ENCODE measurements around the gene PC. TPM values are rescaled to one million over a fixed set of nuclear protein-coding genes. Genes with fewer than 3 reads are reported as not detected.

Gene PC
- total and polyA plus RNA-seq, 2 donors (not counting 3 experiments of a cell fraction or from before 2014, with no cell fraction given), result 5.5 to 17.5 TPM

DNA sequence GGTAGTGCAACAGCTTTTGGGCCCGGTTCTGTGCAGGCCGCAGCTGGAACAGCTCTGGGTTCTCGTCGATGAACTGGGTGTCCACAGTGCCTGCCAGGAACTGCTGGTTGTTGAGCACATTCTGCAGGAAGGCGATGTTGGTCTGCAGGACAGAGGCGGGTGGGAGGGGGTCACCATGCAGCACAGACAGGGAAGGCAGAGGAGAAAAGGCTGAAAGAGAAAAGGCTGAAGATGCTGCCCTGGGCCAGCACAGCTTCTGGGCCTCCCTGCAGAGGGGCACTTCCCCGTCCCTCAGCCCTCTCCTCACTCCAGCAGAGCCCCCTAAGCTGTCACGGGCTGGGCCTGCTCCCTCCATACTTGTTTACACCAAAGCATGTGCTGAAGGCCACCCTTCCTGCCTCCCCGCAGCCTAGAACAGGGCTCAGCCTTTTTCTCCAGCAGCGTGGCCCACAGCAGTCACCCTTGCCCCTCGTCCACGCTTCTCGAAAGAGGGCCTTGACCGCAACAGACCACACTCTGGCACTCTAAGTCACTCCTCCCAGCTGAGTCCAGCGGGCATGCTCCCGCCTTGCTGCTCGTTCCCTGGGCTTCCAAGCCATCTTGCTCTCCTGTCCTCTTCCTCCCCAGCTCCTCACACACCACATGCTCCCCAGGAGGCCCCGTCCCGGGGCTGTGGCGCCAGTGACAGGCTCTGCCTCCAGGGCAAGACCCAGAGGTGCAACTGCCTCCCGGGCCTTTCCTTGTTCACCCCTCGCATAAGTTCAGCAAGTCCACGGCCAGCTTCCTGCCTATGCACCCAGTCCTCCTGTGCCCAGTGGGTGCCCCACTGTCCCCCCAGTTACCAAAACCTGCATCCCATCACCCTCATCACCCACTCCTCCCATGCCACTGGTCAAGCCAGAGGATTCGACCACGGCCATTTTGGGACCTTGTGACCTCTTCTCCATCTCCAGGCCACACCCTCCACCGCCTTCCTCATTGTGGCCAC is 104.6 kb downstream of the PC start:
- DNase-seq (ENCODE audit: low read depth, low spot score) (no peak), FAIRE-seq (no peak)
- dilution Hi-C loops (cut with MboI; ENCODE audit: extremely low pct_ligation_motif_present, low sequenced_read_pairs), result no loop called here
- Histone ChIP-seq H3K79me2 (ENCODE audit: control insufficient read depth, insufficient read depth, low read length) (peaks cover 11% of the 10 kb centered on the region), H3K36me3 (ENCODE audit: control insufficient read depth in 2 of 2, extremely low read depth in 1 of 2, insufficient read depth in 2 of 2, low read length in 2 of 2) (peaks cover 0 to 2% of the 10 kb centered on the region in 2 experiments), H3K27ac (ENCODE audit: insufficient read depth, low read depth, low read length) (no peak overlapping the region), H3K4me1 (ENCODE audit: control insufficient read depth, extremely low read depth, insufficient read depth, low read length) (peaks cover 9% of the 10 kb centered on the region), H3K9me1 (replicated peaks; ENCODE audit: control insufficient read depth, extremely low read depth, insufficient read depth, low read length) (no peaks in the 10 kb centered on the region), H4K20me1 (replicated peaks; ENCODE audit: control insufficient read depth, extremely low read depth, insufficient read depth, low read length) (no peaks in the 10 kb centered on the region), H3K9ac (replicated peaks; ENCODE audit: extremely low read depth, insufficient read depth, low read length) (no peak overlapping the region), H3K9me3 (replicated peaks; ENCODE audit: control insufficient read depth, insufficient read depth, low read length) (no peaks in the 10 kb centered on the region), H3K4me3 (replicated peaks in 1 of 3; ENCODE audit: insufficient read depth in 1 of 3, low read depth in 1 of 3, low read length in 3 of 3) (no peak overlapping the region), H3K27me3 (ENCODE audit: control insufficient read depth in 2 of 2, insufficient read depth in 2 of 2, low read length in 2 of 2) (no peaks in the 10 kb centered on the region), H2AFZ (ENCODE audit: low read depth, low read length) (no peak overlapping the region), H3K4me2 (ENCODE audit: insufficient read depth, low read length) (no peak overlapping the region)
- intact Hi-C loops (cut with micrococcal nuclease), result no loop called here
- TF ChIP-seq, protein P1, sequence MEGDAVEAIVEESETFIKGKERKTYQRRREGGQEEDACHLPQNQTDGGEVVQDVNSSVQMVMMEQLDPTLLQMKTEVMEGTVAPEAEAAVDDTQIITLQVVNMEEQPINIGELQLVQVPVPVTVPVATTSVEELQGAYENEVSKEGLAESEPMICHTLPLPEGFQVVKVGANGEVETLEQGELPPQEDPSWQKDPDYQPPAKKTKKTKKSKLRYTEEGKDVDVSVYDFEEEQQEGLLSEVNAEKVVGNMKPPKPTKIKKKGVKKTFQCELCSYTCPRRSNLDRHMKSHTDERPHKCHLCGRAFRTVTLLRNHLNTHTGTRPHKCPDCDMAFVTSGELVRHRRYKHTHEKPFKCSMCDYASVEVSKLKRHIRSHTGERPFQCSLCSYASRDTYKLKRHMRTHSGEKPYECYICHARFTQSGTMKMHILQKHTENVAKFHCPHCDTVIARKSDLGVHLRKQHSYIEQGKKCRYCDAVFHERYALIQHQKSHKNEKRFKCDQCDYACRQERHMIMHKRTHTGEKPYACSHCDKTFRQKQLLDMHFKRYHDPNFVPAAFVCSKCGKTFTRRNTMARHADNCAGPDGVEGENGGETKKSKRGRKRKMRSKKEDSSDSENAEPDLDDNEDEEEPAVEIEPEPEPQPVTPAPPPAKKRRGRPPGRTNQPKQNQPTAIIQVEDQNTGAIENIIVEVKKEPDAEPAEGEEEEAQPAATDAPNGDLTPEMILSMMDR (IDR thresholded peaks at IDR 0.05; ENCODE audit: extremely low read depth in 1 of 2, insufficient read depth in 1 of 2, low read depth in 1 of 2, low read length in 2 of 2), result no peak
- TF ChIP-seq, protein P2, sequence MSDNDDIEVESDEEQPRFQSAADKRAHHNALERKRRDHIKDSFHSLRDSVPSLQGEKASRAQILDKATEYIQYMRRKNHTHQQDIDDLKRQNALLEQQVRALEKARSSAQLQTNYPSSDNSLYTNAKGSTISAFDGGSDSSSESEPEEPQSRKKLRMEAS (IDR thresholded peaks at IDR 0.05; ENCODE audit: insufficient read depth, insufficient read length), result no peak
- CTCF ChIA-PET, result interaction anchor here (0.7 to 1.1 kb wide), 4 partner anchors 29 to 168 kb away, joined by 3 to 4 read pairs (median 3); no protein-coding TSS in a partner anchor
- no TSS peak for BruUV-seq (replicated peaks)
- POLR2A ChIA-PET, result no interaction called here

Measured in endothelial cell of umbilical vein (primary cell).